Measurements from ENCODE around the gene SH3GL1.

DNA sequence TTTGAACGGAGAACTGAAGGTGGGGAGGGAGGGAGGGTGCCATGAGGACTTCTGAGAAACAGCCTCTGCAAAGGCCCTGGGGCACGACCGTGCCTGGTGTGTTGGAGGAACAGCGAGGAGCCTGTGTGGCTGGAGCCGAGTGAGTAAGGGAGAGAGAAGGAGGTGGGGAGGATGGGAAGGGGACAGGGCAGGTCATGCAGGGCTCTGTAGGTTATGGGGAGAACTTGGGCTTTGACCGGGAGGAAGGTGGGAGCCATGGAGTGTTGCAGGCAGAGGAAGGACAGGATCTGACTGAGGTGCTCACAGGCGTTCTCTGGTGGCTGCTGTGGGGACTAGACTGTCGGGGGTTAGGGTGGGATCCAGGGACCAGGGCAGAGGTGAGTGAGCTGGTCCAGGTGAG lies 50.2 kb downstream of the SH3GL1 start:
- TF ChIP-seq, protein P1, sequence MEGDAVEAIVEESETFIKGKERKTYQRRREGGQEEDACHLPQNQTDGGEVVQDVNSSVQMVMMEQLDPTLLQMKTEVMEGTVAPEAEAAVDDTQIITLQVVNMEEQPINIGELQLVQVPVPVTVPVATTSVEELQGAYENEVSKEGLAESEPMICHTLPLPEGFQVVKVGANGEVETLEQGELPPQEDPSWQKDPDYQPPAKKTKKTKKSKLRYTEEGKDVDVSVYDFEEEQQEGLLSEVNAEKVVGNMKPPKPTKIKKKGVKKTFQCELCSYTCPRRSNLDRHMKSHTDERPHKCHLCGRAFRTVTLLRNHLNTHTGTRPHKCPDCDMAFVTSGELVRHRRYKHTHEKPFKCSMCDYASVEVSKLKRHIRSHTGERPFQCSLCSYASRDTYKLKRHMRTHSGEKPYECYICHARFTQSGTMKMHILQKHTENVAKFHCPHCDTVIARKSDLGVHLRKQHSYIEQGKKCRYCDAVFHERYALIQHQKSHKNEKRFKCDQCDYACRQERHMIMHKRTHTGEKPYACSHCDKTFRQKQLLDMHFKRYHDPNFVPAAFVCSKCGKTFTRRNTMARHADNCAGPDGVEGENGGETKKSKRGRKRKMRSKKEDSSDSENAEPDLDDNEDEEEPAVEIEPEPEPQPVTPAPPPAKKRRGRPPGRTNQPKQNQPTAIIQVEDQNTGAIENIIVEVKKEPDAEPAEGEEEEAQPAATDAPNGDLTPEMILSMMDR (IDR thresholded peaks at IDR 0.05): no peak
- no peak for TF ChIP-seq POLR2A (IDR thresholded peaks at IDR 0.05)
